ENCODE measurements around the gene TSACC.

The TSACC gene

DNA sequence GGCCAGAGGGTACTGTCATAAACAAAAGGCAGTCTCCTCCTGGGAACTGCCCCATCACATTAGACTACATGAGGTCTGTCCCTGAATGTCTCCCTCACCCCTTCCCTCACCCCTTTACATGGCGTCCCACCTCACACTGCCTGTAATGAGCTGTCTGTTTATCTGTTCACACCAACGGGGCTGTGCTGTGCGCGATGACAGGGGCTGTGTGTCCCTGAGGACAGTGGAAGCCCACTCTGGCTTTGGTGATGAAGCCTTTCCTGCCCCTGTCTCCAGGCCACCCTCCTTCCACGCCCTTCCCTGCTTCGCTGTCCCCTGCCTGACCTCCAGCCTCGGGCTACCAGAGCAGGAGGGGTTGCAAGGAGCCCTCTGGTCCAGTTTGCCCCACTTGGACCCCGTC lies 53.4 kb downstream of the TSACC start:
- H3K36me3 ChIP-seq (ENCODE audit: control insufficient read depth in 1 of 2, insufficient read depth in 2 of 2, low read length in 2 of 2): no peaks in the 10 kb centered on the region
- no peak overlapping the region for H3K9ac ChIP-seq (ENCODE audit: low read depth in 1 of 2, low read length in 2 of 2)
- no peaks in the 10 kb centered on the region for H3K4me1 ChIP-seq (ENCODE audit: control insufficient read depth in 1 of 2, insufficient read depth in 2 of 2, low read length in 2 of 2)
- no peak overlapping the region for H3K4me3 ChIP-seq (ENCODE audit: low read depth in 1 of 2, low read length in 2 of 2)
- no peak overlapping the region for H3K27ac ChIP-seq (ENCODE audit: low read depth, low read length)
- no peaks in the 10 kb centered on the region for H3K9me3 ChIP-seq (ENCODE audit: control insufficient read depth in 1 of 2, low read length in 2 of 2)
- H3K27me3 ChIP-seq (ENCODE audit: control insufficient read depth in 1 of 2, insufficient read depth in 2 of 2, low read length in 2 of 2): peaks cover 26 to 31% of the 10 kb centered on the region in 2 donors

DNA sequence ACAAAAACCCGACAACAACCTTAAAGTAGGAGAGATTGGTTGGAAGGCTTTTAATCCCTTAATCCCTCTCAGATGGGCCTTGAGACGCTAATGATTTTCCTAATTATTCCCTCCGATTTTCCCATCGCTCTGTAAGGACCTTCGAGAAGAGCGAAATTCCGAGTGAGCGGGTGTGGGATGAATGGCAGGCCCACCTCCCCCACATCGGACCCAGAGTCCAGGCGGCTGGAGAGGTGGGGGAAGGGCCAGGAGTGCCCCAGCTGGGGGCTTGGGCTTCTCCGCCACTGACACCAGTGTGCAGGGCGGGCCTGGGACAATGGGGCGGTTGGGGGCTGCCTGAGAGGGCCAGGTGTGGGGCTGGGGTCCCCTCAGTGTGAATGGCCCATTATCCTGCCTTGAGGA lies 54.1 kb downstream of the TSACC start:
- Histone ChIP-seq H3K9ac (ENCODE audit: low read depth in 1 of 2, low read length in 2 of 2) (no peak overlapping the region), H3K4me3 (ENCODE audit: low read depth in 1 of 2, low read length in 2 of 2) (no peak overlapping the region), H3K4me1 (ENCODE audit: control insufficient read depth in 1 of 2, insufficient read depth in 2 of 2, low read length in 2 of 2) (no peaks in the 10 kb centered on the region), H3K36me3 (ENCODE audit: control insufficient read depth in 1 of 2, insufficient read depth in 2 of 2, low read length in 2 of 2) (no peaks in the 10 kb centered on the region), H3K27ac (ENCODE audit: low read depth, low read length) (no peak overlapping the region), H3K9me3 (ENCODE audit: control insufficient read depth in 1 of 2, low read length in 2 of 2) (no peaks in the 10 kb centered on the region), H3K27me3 (ENCODE audit: control insufficient read depth in 1 of 2, insufficient read depth in 2 of 2, low read length in 2 of 2) (peaks cover 22 to 25% of the 10 kb centered on the region in 2 donors)

DNA sequence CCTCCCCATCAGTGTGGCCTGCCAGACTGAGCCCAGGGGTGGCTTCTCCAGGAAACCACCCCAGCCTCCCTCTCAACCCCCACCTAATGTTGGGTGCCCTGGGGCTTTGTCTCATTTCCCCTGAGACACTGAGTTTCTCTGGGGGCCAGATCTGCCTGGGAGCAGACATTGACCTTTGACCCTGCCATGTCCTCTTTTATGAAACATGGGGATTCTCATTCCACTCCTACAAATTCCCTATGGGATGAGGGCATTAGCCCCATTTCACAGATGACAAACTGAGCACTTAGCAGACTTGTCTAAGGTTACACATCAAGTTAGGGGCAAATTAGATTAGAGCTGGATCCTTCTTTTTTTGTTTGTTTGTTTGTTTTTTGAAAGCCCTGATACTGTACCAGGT lies 54.8 kb downstream of the TSACC start:
- H3K4me1 ChIP-seq (ENCODE audit: control insufficient read depth in 1 of 2, insufficient read depth in 2 of 2, low read length in 2 of 2): no peaks in the 10 kb centered on the region
- H3K36me3 ChIP-seq (ENCODE audit: control insufficient read depth in 1 of 2, insufficient read depth in 2 of 2, low read length in 2 of 2): no peaks in the 10 kb centered on the region
- no peaks in the 10 kb centered on the region for H3K9me3 ChIP-seq (ENCODE audit: control insufficient read depth in 1 of 2, low read length in 2 of 2)
- H3K27me3 ChIP-seq (ENCODE audit: control insufficient read depth in 1 of 2, insufficient read depth in 2 of 2, low read length in 2 of 2): peaks cover 16 to 19% of the 10 kb centered on the region in 2 donors
- H3K27ac ChIP-seq (ENCODE audit: low read depth, low read length): no peak overlapping the region
- H3K9ac ChIP-seq (ENCODE audit: low read depth in 1 of 2, low read length in 2 of 2): no peak overlapping the region
- H3K4me3 ChIP-seq (ENCODE audit: low read depth in 1 of 2, low read length in 2 of 2): no peak overlapping the region

DNA sequence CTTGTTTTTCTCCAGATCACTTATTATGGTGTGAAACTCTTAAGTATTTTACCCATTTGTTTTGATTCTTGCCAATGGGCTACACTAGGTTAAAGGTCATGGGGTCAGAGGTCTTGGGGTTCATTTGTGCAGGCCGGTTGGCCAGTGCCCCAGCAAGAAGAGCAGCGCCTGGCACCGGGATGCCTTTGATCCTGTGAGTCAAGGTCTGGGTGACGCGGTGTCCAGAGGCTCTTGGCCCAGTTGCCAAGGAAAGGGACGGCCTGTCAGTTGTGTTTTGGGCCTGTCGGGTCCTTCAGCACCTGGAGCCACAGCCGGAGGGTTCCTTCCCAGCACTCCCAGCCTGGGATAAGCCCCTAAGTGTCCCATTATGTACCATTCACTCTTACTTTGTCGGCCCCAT lies 55.8 kb downstream of the TSACC start:
- H3K4me3 ChIP-seq (ENCODE audit: low read depth in 1 of 2, low read length in 2 of 2): no peak overlapping the region
- H3K9me3 ChIP-seq (ENCODE audit: control insufficient read depth in 1 of 2, low read length in 2 of 2): no peaks in the 10 kb centered on the region
- H3K27ac ChIP-seq (ENCODE audit: low read depth, low read length): no peak overlapping the region
- no peak overlapping the region for H3K9ac ChIP-seq (ENCODE audit: low read depth in 1 of 2, low read length in 2 of 2)
- H3K4me1 ChIP-seq (ENCODE audit: control insufficient read depth in 1 of 2, insufficient read depth in 2 of 2, low read length in 2 of 2): no peaks in the 10 kb centered on the region
- H3K27me3 ChIP-seq (ENCODE audit: control insufficient read depth in 1 of 2, insufficient read depth in 2 of 2, low read length in 2 of 2): peaks cover 8 to 14% of the 10 kb centered on the region in 2 donors
- H3K36me3 ChIP-seq (ENCODE audit: control insufficient read depth in 1 of 2, insufficient read depth in 2 of 2, low read length in 2 of 2): no peaks in the 10 kb centered on the region

DNA sequence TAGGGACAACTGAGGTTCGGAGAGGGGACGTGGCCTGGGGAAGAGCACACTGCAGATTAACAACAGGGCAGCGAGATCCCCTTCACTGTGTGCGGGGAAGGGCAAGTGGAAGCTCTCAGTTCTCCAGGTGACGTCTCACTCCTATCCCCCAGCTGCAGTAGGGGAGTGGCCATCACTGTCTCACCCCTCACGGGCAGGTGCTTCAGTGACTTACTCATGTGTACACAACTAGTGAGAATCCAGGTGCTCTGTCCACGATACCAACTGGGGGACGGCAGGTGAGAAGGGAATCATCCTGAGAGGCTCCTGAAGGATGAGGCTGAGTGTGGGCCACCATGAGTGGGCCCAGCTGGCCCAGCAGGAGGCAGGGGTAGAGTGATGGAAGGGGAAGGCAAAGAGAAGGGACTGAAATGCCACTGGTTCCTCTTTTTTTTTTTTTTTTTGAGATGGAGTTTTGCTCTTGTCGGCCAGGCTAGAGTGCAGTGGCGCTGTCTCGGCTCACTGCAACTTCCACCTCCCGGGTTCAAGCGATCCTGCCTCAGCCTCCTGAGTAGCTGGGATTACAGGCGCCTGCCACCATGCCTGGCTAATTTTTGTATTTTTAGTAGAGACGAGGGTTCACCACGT lies 56.6 kb downstream of the TSACC start:
- H3K9me3 ChIP-seq (ENCODE audit: control insufficient read depth in 1 of 2, low read length in 2 of 2): no peaks in the 10 kb centered on the region
- H3K27me3 ChIP-seq (ENCODE audit: control insufficient read depth in 1 of 2, insufficient read depth in 2 of 2, low read length in 2 of 2): peaks cover 0 to 6% of the 10 kb centered on the region in 2 donors
- no peak overlapping the region for H3K27ac ChIP-seq (ENCODE audit: low read depth, low read length)
- H3K9ac ChIP-seq (ENCODE audit: low read depth in 1 of 2, low read length in 2 of 2): no peak overlapping the region
- H3K36me3 ChIP-seq (ENCODE audit: control insufficient read depth in 1 of 2, insufficient read depth in 2 of 2, low read length in 2 of 2): no peaks in the 10 kb centered on the region
- no peak overlapping the region for H3K4me3 ChIP-seq (ENCODE audit: low read depth in 1 of 2, low read length in 2 of 2)
- no peaks in the 10 kb centered on the region for H3K4me1 ChIP-seq (ENCODE audit: control insufficient read depth in 1 of 2, insufficient read depth in 2 of 2, low read length in 2 of 2)

Measured in duodenal mucosa (tissue), 2 donors.